ENCODE measurements around the gene MAN1C1. TPM values are rescaled to one million over a fixed set of nuclear protein-coding genes. Genes with fewer than 3 reads are reported as not detected.
A peak's percentile ranks its signal among the peaks of the same experiment; 100 is the strongest.

Gene MAN1C1
- total RNA-seq, 1 donor from 2014 or later, result 64.7 TPM

DNA sequence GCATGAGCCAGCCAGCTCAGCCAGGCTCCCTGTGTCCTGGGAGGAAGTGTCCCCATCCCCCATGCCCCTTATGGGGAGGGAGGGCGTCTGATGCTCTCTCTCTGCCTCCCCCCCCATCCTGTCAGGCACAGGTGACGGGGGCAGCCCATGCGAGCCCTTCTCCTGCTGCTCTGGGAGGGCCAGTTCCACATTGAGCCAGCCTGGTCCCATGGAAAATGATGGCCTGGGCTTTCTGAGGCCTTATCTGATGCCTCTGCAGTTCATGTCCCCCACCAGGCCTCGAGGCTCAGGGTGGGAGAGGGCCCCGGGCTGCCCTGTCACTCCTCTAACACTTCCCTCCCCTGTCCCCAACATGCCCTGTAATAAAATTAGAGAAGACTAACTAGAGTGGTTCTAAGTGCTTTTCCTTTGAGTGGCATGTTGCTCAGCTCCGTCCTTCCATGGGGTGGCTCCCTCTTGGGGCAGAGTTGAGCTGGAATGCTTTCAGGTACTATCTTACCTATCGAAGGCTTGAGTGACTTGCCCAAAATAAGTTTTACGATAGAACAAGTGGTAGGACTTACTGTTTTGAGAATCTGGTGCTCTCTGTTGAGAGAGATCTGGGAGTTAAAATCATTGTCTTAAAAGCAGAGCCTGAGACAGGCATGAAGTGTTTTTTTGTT is 201.4 kb downstream of the MAN1C1 start:
- no peaks in the 10 kb centered on the region for H3K9me3 Mint-ChIP-seq (ENCODE audit: unreplicated experiment)
- H3K27me3 Mint-ChIP-seq (ENCODE audit: unreplicated experiment), result no peaks in the 10 kb centered on the region
- TF ChIP-seq, protein P1, sequence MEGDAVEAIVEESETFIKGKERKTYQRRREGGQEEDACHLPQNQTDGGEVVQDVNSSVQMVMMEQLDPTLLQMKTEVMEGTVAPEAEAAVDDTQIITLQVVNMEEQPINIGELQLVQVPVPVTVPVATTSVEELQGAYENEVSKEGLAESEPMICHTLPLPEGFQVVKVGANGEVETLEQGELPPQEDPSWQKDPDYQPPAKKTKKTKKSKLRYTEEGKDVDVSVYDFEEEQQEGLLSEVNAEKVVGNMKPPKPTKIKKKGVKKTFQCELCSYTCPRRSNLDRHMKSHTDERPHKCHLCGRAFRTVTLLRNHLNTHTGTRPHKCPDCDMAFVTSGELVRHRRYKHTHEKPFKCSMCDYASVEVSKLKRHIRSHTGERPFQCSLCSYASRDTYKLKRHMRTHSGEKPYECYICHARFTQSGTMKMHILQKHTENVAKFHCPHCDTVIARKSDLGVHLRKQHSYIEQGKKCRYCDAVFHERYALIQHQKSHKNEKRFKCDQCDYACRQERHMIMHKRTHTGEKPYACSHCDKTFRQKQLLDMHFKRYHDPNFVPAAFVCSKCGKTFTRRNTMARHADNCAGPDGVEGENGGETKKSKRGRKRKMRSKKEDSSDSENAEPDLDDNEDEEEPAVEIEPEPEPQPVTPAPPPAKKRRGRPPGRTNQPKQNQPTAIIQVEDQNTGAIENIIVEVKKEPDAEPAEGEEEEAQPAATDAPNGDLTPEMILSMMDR (IDR thresholded peaks at IDR 0.05), result no peak
- H3K27ac Mint-ChIP-seq (ENCODE audit: unreplicated experiment), result peak overlapping the region; percentile 95
- H3K36me3 Mint-ChIP-seq (ENCODE audit: unreplicated experiment), result peaks cover 5% of the 10 kb centered on the region
- DNase-seq (ENCODE audit: extremely low spot score, unreplicated experiment), result no peak
- H3K4me1 Mint-ChIP-seq (ENCODE audit: unreplicated experiment), result peaks cover 34% of the 10 kb centered on the region
- peak overlapping the region; percentile 92 for H3K4me3 Mint-ChIP-seq (ENCODE audit: unreplicated experiment)

DNA sequence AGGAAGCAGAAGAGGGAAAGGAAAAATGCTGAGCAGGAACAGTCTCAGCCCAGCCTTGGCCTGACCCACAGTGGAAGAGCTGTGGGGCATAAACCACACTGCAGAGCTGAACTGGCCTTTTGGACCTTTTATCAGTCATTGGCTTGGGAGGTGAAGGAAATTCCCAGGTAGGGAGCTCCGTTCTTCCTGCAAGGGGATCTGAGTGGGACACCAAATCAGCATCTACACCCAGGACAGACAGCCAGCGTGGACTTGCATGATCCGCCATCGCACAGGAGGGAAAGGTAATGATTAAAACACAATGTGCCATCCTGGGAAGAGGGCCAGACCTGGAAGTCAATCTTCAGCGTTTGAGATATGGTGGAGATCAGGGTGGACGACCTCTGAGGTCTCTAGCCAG is 202.0 kb downstream of the MAN1C1 start:
- Mint-ChIP-seq H3K27me3 (ENCODE audit: unreplicated experiment) (no peaks in the 10 kb centered on the region), H3K4me1 (ENCODE audit: unreplicated experiment) (peaks cover 34% of the 10 kb centered on the region), H3K27ac (ENCODE audit: unreplicated experiment) (peak overlapping the region; percentile 95), H3K36me3 (ENCODE audit: unreplicated experiment) (peaks cover 3% of the 10 kb centered on the region), H3K4me3 (ENCODE audit: unreplicated experiment) (peak overlapping the region; percentile 92), H3K9me3 (ENCODE audit: unreplicated experiment) (no peaks in the 10 kb centered on the region)
- TF ChIP-seq, protein P1 (IDR thresholded peaks at IDR 0.05), result no peak
- DNase-seq (ENCODE audit: extremely low spot score, unreplicated experiment), result no peak

DNA sequence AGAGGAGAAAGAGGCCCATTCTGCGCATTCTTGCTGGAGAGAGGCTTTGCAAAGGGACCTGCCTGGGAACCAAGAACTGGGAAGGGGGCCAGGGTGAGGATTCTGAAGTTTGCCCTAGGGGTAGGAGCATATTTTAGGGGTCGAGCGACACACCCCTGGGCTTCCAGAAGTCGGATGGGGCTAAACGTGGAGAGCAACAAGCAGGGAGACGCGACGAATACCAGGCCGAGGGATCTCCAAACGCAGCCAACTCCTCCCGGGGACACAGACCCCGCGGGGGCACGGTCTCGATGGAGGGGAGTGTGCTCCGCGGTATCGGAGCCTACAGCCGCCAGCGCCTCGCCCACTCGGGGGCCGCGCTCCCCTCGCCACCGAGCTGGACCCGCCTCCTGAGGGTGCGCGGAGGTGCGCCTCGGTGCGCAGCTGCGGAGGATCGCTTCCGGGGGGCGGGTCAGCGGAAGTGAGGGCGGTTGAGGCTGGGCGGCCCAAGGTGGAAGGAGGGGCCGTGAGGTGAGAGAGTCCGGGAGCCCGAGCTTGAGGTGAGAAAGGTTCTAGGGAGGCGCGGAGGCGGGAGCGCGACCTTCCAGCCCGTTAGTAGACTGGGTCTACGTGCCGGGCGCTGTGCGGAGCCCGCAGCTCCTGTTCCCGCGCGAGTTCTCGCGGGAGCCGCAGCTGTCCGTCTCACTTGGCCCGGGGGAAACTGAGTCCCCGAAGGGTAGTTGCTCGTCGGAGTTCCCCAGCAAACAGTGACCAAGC is 203.1 kb downstream of the MAN1C1 start, which contains the start of gene MTFR1L:
Gene MTFR1L (plus strand): TSS at position 464 of the 756 bp plus-strand sequence. CDS start 3,151 bp downstream, outside the sequence.
- H3K27ac Mint-ChIP-seq (ENCODE audit: unreplicated experiment), result peak within 1 kb of the TSS; percentile 95
- peak; percentile 92 for DNase-seq (ENCODE audit: extremely low spot score, unreplicated experiment)
- TF ChIP-seq, protein P1 (IDR thresholded peaks at IDR 0.05), result no peak
- peaks cover 3% of the 10 kb centered on the region for H3K36me3 Mint-ChIP-seq (ENCODE audit: unreplicated experiment)
- peaks cover 34% of the 10 kb centered on the region for H3K4me1 Mint-ChIP-seq (ENCODE audit: unreplicated experiment)
- no peaks in the 10 kb centered on the region for H3K27me3 Mint-ChIP-seq (ENCODE audit: unreplicated experiment)
- H3K4me3 Mint-ChIP-seq (ENCODE audit: unreplicated experiment), result peak within 1 kb of the TSS; percentile 92
- H3K9me3 Mint-ChIP-seq (ENCODE audit: unreplicated experiment), result no peaks in the 10 kb centered on the region

DNA sequence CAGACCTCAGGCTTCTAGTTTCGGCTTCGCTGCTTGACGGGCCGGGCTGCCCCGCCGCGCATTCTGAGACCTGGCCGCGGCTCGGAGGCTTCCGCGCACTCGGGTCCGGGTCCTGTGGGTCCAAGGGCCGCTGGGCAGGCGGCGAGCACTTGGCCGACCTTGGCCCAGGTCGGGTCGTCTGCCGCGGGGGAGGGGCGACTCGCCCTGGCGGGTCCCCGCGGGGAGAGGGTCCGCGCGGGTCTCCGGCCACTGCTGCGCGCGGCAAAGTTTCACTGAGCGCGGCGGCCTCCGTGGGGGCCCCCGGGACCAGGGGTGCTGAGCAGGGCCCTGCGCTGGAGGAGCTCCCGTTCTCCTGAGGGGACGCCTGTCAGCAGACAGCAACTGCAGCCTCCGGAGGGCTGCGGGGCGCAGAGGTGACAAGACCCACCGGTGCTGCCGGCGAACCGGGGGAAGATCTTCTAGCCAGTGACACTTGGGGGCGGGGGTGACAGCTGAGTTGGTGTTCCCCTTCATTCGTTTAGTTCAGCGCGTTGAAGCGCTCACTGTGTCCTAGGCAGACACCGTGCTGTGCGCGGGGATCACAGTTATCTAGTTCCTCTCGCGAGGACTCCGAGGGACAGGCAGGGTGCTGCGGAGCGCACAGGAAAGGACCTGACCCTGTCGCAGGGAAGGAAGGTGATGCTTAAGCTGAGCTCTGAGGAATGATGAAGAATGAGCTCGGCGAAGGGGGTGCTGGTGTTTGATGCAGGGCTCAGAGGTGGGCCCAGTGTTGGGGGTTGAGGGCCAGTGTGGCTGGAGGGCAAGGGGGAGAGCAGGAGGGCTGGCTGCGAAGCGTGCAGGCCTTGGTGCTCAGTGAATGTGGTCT is 203.9 kb downstream of the MAN1C1 start:
- H3K9me3 Mint-ChIP-seq (ENCODE audit: unreplicated experiment), result no peaks in the 10 kb centered on the region
- TF ChIP-seq, protein P1 (IDR thresholded peaks at IDR 0.05), result no peak
- peak overlapping the region; percentile 92 for H3K4me3 Mint-ChIP-seq (ENCODE audit: unreplicated experiment)
- H3K36me3 Mint-ChIP-seq (ENCODE audit: unreplicated experiment), result peaks cover 3% of the 10 kb centered on the region
- peaks cover 34% of the 10 kb centered on the region for H3K4me1 Mint-ChIP-seq (ENCODE audit: unreplicated experiment)
- peak overlapping the region; percentile 95 for H3K27ac Mint-ChIP-seq (ENCODE audit: unreplicated experiment)
- DNase-seq (ENCODE audit: extremely low spot score, unreplicated experiment), result no peak
- no peaks in the 10 kb centered on the region for H3K27me3 Mint-ChIP-seq (ENCODE audit: unreplicated experiment)

Data from osteocyte (in vitro differentiated cells).